AG20443 (cell line): ENCODE results near the gene GPD2.
"Not testable (repeated sequence)": the region's sequence is repeated elsewhere in the genome, so short reads cannot be mapped to it uniquely, and the experiment has no call there.

Source experiments
- DNase-seq: peaks from one replicate; pipeline ENCODE4 v3.0.0; 2012; ENCODE audit warnings: low spot score, mixed read lengths

GPD2 gene

DNA sequence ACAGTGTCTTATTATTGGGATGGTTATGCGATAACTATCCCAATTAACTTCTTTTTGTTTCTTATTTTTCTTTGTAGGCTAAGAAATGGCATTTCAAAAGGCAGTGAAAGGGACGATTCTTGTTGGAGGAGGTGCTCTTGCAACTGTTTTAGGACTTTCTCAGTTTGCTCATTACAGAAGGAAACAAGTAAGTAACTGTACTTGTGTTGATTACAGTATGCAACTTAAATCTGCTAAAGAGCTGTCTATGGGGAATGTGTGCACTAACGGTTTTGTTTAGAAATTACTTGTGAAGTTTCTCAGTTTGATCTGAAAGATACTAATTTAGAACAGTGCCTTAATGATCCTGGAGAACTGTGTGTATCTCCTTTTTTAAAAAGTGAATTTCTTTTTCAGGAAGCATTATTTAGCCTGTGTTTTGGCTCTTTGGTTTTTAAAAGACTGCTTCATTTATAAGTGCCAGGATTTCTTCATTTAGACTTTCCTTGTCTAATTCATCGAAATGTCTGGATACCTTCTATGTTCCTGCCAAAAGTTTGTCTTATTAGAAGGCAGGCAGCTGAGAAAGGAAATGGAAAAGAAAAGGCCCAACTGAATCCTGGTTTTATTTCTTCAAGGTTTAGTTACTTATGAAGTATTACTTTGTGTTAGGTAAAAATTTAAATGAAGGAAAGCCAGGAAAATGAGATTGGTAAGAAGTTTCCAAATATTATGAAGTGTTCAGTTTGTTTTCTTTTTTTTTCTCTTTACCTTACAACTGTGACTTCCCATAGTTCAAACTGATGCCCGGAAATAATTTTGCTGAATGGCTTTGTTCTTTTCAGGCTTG, 40.1 kb downstream of the GPD2 start:
- DNase-seq, result no peak

DNA sequence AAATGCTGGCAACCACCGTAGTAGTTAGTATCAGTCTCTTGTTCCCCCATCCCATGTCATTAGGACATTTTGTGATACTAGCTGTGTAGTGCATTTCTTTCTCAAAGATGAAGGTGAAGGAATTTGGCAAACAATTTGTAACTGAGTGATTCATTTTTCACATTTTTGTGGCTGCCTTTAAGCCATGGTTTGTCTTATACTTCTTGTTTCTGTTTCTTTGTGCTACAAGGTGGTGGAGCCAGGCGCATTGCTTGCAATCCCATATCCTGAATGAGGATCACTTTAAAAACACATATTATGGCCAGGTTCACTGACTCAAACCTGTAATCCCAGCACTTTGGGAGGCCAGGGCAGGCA, 40.6 kb downstream of the GPD2 start:
- DNase-seq, result peak; percentile 68

- no peak for DNase-seq
Measured at GRCh38 chr2:156480376-156480775, 44.2 kb downstream of the GPD2 start.

DNA sequence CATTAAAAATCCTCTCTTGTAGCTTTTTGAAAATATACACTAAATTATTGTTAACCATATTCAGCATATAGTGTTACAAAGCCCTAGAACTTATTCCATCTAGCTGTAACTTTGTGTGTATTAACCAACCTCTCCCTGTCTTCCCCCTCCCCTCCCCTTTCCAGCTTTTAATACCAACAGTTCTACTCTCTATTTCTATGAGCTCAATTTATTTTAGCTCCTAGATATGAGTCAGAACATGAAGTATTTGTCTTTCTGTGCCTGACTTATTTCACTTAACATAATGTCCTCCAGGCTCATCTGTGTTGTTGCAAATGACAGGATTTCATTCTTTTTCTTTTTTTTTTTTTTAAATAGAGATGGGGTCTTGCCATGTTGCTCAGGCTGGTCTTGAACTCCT, 45.1 kb downstream of the GPD2 start:
- no peak for DNase-seq

- no peak for DNase-seq
Measured at GRCh38 chr2:156483741-156484173, 47.6 kb downstream of the GPD2 start.

DNA sequence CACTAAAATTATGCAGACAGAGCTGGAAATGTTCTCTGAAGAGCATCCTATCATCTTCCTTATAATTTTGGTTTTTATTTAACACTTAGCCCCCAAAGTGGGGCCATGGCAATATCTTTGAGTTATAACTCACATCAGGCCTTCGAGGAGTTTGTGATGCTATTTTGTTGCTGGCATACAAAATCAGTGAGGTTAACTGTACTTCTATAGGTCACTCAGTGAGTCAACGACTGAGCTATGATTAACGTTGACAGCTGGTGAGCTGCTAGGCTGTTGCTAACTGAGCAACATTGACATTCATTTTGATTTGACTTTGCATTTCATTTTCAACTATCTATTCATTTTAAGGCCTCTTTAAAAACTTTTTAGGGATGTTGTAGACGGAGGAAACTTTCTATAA, 50.0 kb downstream of the GPD2 start:
- DNase-seq, result no peak

GRCh38 chr2:156486614-156487013, 50.4 kb downstream of the GPD2 start:
- DNase-seq, result no peak

DNA sequence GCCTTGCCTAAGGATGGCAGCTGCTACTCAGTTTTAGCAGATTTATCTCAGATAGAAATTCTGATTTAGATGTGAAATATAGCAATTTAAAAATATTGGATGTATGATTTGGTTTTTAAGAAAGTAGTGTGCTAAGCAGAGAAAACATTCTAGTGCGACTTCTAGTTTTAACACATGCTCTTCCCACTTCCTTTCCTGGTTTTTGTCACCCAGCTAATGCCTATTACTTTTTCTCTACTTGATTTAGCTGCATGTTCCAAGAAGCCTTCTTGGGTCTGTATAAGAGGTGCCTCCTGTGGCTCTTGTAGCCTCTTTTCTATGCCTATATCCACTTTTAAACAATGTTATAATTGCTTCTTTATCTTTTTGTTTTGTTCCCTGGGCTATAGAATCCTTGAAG, 53.0 kb downstream of the GPD2 start:
- DNase-seq, result no peak

DNA sequence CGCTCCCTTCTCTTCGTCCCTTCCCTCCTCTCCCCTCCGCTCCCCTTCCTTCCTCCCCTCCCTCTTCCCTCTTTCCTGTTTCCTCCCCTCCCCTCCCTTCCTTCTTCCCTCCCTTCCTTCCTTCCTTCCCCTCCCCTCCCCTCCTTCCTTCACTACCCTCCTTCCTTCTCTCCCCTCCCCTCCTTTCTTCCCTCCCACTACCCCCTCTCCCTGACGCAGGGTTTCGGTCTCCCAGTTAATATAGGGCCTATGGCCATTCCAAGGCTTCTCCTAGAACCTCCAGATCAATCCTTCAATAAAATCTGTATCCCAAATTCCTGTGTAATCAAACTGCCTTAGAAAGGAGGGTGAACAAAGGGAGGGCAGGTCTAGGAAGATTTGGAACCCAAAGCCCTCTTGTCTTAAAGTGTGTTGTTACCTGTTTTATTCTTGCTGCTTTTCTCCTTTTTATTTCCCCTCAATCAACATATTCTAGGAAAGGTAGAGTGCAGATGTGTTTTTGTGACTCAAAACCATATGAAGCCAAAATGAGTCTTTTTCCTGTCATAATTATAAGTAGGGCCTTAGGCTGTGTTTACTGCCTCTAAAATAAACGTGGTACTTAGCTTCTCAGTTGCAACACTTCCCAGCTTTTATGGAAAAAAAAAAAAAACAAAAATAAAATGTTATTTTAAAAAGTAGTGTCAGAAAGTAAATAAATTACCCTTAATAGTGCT, 53.7 kb downstream of the GPD2 start:
- DNase-seq, result no peak

DNA sequence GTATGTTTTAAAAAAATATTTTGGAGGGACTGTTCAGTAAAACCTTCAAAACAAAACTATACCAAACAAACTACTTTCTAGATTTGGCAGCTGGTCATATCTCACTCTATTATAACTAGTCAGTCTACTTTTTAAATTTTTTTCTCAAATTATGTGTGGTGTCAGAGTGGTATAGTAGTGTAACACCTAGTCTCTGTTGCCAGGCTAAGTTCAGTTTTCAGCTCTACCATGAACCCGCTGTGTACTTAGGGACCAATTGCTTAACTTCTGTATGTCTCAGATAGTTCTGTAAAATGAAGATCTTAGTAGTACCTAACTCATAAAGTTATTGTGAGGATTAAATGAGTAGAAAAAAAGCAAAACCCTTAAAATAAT, 54.3 kb downstream of the GPD2 start:
- no peak for DNase-seq

DNA sequence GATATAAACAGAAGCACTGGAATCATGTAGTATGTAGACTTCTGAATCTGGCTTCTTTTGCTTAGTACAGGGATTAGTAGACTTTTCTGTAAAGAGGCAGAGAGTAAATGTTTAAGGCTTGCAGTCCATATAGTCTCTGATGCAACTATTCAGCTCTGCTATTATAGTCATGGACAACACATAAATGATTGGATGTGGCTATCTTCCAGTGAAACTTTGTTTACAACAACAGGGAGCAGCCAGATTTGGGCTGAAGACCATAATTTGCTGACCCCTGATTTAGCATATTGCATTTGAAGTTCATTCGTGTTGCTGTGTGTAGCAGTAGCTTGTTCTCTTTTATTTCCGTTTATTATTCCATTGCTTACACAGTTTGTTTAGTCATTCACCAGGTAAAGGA, 55.0 kb downstream of the GPD2 start:
- no peak for DNase-seq

DNA sequence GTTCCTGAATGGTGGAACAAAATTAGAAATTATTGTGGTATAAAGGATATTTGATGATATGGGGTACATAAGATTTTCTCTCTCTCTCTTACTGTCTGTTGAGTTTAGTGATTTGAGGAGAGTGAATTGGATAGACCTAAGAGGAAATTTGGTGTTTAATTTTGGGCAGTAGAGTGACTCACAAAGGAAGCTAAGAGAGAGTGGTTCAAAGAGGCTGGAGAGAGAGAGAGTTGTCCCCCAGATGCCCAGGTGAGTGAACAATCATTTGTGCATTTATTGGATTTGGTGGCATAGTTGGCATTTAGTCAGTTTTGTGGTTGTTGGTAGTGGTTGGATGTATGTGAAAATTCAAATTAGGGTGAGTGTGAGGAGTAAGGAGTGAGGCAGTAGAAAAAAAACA, 56.8 kb downstream of the GPD2 start:
- DNase-seq, result no peak

GRCh38 chr2:156495998-156496397, 59.8 kb downstream of the GPD2 start:
- peak; percentile 14 for DNase-seq

DNA sequence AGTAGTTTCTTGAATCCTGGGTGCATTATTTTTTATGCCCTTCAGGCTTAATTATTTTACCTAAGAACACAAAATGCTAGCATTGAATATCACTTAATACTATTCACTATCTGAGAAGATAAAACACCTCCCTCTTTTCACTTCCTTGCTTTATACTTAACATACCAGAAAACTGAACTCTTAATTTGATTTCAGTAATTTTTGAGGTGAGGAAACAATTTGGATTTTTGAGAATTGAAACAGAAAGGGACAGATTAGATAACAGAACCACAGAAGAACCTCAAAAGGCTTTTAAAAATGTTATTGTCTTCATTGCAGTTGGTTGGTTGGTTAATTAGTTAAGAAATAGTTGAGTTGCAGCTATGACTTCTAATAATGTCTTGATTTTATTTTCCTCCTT, 69.5 kb downstream of the GPD2 start:
- no peak for DNase-seq

GRCh38 chr2:156511122-156511521, 74.9 kb downstream of the GPD2 start:
- DNase-seq, result no peak

GRCh38 chr2:156511803-156512202, 75.6 kb downstream of the GPD2 start:
- no peak for DNase-seq

DNA sequence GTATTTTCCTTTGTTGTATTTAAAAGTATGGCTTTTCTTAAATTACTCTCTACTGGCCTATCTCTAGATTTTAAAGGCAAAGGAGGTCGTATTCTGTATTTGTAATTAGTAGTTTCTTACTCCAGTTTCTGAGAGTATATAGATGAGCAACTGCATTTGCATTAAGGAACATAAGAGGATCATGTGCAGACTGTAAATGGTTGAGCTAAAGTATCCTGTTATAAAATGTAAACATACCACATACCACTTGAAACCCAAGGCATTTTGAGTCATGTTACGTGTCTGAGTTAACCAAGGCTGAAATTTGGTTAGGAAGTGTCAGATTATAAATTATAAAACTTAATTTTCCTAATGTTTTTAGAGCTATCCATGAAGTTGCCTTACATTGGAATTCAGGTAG, 76.3 kb downstream of the GPD2 start:
- DNase-seq, result no peak

- no peak for DNase-seq
Measured at GRCh38 chr2:156513219-156513618, 77.0 kb downstream of the GPD2 start.

GRCh38 chr2:156517419-156517818, 81.2 kb downstream of the GPD2 start:
- no peak for DNase-seq

- no peak for DNase-seq
Measured at GRCh38 chr2:156518138-156518537, 82.0 kb downstream of the GPD2 start.

DNA sequence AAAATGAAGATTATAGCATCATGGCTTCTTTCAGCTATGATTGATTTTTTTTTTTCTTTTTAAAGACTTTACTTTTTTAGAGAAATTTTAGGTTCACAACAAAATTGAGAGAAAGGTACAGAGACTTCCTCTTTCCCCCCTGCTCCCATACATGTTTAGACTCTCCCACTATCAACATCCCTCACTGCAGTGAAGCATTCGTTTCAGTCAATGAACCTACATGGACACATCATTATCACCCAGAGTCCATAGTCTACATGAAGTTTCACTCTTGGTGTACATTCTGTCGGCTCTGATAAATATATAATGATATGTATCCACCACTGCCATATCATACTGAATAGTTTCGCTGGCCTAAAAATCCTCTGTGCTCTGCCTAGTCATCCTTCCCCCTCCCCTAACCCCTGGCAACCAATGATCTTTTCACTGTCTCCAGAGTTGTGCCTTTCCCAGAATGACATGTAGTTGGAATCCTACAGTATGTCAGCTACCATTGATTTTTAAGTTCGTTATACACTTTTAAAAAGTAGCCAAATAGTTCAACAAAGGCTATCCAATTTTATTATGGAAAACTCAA, 86.8 kb downstream of the GPD2 start:
- no peak for DNase-seq

DNA sequence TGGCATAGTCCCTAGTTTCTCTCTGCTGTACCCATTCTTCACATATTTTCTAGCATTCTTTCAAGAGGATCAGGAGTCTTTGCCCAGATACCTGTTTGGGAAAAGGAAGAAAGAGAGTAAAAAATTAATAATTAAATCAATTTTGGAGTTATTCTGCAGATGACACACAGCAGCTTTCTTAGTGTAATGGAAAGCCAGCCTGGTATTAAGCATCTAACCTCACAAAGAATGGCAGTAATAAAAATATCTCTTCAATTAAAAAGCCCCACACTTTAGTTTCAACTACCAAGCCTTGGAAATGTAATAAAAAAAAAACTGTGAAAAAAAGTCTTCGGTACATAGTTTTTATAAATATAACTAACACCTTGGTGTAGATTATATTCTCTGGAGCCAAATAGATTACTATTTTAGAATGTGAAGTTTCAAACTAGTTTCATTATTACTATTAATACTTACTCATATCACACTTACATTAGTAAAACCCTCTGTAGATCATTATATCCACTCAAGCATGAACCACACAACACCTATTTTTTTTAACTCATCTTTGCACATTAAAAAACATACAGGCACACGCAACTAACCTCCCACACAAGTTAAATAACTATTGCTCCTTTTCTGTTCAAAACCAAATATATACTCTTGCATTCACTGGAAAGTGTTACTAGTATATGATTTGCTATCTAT, 90.9 kb downstream of the GPD2 start:
- DNase-seq, result no peak

DNA sequence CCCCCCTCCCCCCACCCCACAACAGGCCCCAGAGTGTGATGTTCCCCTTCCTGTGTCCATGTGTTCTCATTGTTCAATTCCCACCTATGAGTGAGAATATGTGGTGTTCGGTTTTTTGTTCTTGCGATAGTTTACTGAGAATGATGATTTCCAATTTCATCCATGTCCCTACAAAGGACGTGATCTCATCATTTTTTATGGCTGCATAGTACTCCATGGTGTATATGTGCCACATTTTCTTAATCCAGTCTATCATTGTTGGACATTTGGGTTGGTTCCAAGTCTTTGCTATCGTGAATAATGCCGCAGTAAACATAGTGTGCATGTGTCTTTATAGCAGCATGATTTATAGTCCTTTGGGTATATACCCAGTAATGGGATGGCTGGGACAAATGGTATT, 92.4 kb downstream of the GPD2 start:
- not testable (repeated sequence) for DNase-seq
